IPS DF 19.7 (cell line): ENCODE data around the gene TMC1.
A peak's percentile ranks its signal among the peaks of the same experiment; 100 is the strongest.
"Not testable (repeated sequence)": the region's sequence is repeated elsewhere in the genome, so short reads cannot be mapped to it uniquely, and the experiment has no call there.

Experiments used
- DNase-seq: peaks from one replicate; pipeline ENCODE4 v3.0.0-alpha.2; 2013; ENCODE audit warnings: low read depth, low spot score

The TMC1 gene

GRCh38 chr9:72526901-72527800 is 5.7 kb downstream of the TMC1 start:
- peak; percentile 64 for DNase-seq

DNA sequence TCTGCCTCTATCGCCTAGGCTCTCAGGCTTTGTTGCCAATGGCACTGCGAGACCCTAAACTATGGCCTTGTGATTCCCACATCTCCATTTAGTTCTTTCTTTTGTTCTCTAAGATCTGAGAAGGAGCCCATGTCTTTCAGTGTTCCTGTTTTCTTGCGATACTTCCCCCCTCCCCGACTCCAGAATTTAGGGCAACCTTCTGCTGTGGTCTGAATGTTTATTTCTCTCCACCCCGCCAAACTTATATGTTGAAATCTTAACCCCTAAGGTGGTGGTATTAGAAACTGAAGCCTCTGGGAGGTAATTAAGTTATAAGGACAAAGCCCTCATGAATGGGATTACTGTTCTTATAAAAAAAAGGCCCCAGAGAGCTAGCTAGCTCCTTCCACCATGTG is 6.4 kb downstream of the TMC1 start:
- DNase-seq: no peak

DNA sequence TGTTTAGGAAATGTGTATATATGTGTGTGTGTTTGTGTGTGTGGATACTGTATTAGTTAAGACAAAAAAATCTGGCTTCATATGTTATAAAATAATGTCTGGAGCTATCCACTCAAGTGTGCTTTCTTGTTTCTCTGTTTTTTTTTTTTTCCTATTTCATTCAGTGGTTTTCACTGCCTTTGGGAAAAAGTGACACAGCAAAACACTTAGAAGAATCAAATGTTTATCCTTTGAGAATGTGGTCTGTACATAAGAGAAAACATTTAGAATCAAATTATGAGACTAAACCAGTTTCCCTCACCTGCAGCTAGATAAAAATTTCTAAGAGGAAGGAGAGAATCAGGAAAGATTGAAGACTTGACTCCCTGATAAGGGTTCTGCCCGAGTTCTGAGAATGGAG is 8.1 kb downstream of the TMC1 start:
- no peak for DNase-seq

- no peak for DNase-seq
Observed at GRCh38 chr9:72533322-72533721, 11.9 kb downstream of the TMC1 start.

- DNase-seq: no peak
Observed at GRCh38 chr9:72534931-72535330, 13.5 kb downstream of the TMC1 start.

DNA sequence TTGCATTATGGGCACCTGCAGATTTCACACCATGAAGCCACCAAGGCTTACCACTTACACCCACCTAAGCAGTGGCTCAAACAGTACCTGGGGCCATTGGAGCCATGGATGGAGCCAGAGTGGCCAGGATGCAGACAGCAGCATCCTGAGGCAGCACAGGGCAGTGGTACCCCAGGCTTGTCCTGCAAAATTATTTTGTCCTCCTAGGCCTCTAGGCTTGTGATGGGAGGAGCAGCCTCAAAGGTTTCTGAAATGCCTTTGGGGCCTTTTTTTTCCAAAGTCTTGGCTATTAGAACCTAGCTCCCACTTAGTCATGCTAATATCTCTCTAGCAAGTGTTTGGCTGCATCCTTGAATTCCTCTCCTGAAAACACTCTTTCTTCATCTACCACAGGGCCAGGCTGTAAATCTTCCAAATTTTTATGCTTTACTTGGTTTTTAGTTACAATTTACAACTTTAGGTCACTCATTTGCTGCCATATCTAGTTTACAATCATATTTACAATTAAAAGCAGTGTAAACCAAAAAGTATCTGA is 15.7 kb downstream of the TMC1 start:
- DNase-seq: no peak

DNA sequence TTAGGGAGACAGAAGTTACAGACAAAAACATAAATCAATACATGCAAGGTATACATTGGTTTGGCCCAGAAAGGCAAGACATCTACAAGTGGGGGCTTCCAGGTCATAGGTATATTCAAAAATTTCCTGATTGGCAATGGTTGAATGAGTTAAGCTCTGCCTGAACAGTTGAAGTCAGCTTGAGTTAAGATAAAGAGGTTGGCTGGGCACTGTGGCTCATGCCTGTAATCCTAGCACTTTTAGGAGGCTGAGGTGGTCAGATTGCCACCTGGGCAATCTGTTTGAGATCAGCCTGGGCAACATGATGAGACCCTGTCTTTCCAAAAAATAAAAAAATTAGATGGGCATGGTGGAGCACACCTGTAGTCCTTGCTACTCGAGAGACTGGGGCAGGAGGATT is 16.3 kb downstream of the TMC1 start:
- no peak for DNase-seq

DNA sequence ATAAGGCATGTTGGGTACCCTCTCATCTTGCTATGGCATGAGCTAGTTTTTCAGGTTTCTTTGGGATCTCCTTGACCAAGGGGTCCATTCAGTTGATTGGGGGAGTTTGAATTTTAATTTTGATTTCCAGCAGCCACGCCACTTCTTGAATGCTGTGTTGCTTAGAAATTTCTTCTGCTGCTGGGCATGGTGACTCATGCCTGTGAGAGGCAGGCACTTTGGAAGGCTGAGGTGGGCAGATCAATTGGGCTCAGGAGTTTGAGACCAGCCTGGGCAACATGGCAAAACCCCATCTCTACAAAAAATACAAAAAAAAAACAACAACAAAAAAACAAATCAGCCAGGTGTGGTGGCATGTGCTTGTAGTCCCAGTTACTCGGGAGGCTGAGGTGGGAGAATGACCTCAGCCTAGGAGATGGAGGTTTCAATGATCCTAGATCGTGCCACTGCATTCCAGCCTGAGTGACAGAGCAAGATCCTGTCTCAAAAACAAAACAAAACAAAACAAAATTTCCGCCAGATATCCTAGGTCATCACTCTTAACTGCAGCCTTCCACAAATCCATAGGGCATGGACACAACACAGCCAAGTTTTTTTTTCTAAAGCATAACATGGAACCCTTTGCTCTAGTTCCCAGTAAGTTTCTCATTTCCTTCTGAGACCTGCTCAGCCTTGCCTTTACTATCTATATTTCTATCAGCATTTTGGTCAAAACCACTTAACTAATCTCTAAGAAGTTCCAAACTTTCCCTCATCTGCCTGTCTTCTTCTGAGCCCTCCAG is 17.7 kb downstream of the TMC1 start:
- DNase-seq: no peak

DNA sequence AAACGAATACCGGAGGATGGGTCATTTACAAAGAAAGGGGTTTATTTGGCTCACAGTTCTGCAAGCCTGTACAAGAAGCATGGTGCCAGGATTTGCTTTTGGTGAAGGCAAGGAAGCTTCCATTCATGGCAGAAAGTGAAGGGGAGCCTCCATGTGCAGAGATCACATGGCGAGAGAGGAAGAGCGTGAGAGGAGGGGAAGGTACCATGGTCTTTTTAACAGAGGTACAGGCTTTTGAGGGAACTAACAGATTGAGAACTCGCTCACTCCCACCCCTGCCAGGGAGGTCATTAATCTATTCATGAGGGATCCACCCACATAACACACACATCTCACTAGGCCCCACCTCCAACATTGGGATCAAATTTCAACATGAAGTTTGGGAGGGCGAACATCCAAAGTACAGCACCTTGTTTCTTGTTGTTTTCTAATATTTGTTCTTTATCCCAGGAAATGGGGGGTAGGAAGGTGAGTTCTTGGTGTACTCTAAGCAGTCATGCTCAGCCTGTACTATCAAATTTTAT is 18.5 kb downstream of the TMC1 start:
- no peak for DNase-seq

- DNase-seq: no peak
Observed at GRCh38 chr9:72540348-72540873, 19.0 kb downstream of the TMC1 start.

DNA sequence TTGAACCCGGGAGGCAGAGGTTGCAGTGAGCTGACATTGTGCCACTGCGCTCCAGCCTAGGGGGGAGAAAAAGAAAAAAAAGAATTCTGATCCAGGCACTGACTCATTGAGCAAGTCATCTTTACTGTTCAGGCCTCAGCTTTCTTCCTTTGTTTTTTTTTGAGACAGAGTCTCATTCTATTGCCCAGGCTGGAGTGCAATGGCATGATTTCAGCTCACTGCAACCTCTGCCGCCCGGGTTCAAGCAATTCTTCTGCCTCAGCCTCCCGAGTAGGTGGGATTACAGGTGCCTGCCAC is 21.1 kb downstream of the TMC1 start:
- DNase-seq: not testable (repeated sequence)

GRCh38 chr9:72542917-72543316 is 21.5 kb downstream of the TMC1 start:
- DNase-seq: no peak

DNA sequence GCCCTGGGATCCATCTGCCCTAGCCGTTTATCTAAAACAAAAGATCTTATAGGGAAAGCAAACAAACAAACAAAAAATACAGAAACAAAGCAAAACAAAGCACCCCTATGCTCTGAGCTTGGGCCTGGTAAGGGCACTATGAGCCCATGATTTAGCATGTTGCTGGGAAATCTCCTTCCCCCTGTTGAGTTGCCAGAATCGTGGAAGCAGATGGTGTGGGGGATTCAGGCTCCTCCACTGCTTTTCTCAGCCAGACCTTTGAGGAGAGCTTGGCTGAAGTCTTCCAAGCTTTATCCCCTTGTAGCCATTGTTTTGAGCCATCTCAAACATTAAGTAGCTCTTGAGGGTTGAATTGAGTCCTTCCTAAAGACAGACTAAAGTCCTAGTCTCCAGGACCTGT is 29.9 kb downstream of the TMC1 start:
- DNase-seq: no peak

- no peak for DNase-seq
Observed at GRCh38 chr9:72552356-72552755, 30.9 kb downstream of the TMC1 start.

- DNase-seq: no peak
Observed at GRCh38 chr9:72554221-72554641, 32.8 kb downstream of the TMC1 start.

DNA sequence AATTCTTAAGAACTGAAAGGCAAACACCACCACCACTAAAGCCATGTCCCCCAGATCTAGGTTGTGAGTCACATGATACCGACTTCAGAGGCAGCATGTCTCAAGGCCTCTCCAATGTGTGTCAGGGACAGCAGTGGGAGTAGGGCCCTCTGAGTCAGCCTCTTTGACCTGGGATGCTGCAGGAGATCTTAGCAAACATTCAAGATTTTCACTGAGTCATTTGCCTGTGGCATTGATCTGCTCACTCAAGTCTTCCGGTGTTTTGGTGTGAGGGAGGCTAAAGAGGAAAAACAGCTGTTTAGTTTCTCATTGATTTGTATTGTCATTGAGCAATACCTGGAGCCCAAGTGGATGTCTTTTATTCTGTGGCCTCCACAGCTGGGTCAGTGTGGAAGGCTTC is 36.1 kb downstream of the TMC1 start:
- DNase-seq: no peak

DNA sequence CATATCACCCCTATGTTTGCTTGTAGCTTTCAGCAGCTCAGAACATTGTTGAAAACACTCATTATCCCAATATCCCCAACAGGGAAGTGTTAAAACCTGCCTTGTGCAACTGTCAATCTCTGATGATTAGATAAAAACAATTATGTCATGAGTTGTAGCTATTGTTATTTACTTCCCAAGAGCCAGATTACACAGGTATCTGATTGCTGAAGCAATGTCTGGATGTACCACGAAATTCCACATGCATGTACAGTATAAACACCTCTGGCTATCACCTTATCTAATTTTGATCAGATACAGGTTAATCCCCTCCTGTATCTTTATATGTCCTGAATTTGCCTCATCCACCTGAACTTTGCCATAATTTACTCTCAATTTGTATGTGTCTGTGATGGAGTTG is 38.7 kb downstream of the TMC1 start:
- no peak for DNase-seq

DNA sequence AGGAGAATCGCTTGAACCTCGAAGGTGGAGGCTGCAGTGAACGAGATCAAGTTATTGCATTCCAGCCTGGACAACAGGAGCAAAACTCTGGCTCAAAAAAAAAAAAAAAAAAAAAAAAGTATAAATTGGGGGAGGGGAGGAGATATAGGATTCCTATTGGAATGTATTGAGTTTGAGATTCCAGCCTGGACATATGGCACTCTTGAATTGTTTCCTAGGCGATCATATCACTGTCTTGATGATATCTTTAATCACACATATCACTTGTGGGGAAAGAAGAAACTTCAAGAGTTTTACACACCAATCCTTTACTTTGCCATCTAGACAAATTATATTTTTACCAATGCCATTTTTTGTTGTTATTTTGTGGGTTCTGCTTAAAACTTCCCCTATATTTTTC is 42.4 kb downstream of the TMC1 start:
- no peak for DNase-seq

DNA sequence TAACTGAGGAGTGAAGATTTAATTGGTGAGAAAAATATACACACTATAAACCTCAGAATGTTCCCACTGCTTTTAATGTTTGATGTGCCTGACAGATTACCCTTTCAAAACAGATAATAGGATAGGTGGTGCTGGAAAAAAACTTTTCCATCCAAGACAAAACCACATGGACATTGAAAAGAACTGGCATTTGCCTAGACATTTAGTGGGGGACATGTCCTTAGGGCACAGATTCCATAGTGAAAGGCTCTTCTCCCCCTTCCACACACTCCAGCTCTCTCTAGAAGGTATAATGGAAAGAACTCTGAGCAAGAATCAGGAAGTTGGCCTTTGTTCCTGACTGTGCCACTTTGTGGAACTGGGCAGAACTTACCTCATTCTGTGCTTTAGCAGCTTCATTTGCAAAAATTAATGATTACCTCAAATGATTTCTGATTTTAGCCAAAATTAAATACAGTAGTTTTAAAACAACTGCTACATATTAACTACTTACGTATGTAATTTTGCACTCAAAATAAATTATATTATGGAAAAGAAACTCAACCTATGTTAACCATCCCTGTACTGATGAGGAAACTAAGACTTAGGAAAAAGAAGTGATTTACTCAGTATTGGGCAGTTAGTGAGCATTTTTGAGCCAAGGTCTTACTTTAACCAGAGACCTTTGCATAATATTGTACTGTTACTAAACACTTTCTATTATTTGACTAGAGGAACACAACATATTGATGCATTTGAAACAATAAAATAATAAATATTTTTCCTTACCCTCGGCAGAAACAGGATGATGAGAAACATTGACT is 43.3 kb downstream of the TMC1 start:
- no peak for DNase-seq

DNA sequence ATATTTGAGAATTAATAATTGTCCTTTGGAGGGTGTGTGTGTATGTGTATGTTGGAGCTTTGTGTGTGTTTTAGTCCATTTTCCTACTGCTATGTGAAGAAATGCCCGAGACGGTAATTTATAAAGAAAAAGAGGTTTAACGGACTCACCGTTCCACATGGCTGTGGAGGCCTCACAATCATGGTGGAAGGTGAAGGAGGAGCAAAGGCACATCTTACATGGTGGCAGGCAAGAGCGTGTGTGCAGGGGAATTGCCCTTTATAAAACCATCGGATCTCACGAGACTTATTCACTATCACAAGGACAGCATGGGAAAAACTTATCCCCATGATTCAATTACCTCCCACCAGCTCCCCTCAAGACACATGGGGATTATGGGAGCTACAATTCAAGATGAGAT is 44.1 kb downstream of the TMC1 start:
- DNase-seq: no peak

GRCh38 chr9:72574156-72574810 is 52.9 kb downstream of the TMC1 start:
- DNase-seq: no peak
